IMR-90 (cell line): ENCODE data around the gene RMDN2. TPM values are rescaled to one million over a fixed set of nuclear protein-coding genes. Genes with fewer than 3 reads are reported as not detected.

Experiments used
- ATAC-seq: fragments of 200-7000 bp; cut with Tn5 transposase; 2 replicates; pipeline ENCODE4 v1.9.1; 2020; ENCODE audit warnings: low read depth, mild to moderate bottlenecking, moderate library complexity
- BruUV-seq: library from RNA; stranded (reverse); fragments of 400-500 nt; replicated peaks from 2 replicates; lab custom pipeline; 2021; lab: Mats Ljungman, UMichigan
- CTCF ChIA-PET: fragments of 300-600 bp; formaldehyde crosslinking; extraction: SDS; loops from one replicate; lab custom pipeline; 2021; ENCODE audit warnings: antibody characterized with exemption; lab: Yijun Ruan, JAX
- POLR2A ChIA-PET: fragments of 300-600 bp; sonication (Branson Sonifier 250); formaldehyde crosslinking; loops from one replicate; lab custom pipeline; 2022; ENCODE audit warnings: antibody characterized with exemption; ENCODE audit not compliant: unreplicated experiment; lab: Charles Lee
- DNase-seq: peaks from one replicate; pipeline ENCODE4 v3.0.0; 2013
- H2AFZ ChIP-seq: replicated peaks from 2 replicates; pipeline ENCODE3; 2013; ENCODE audit warnings: low read length, mild to moderate bottlenecking; ENCODE audit not compliant: poor library complexity
- H2AK5ac ChIP-seq: 2 replicates; pipeline ENCODE4 v1.6.1; 2013; ENCODE audit warnings: low read depth, low read length, inconsistent platforms
- H2AK9ac ChIP-seq: replicated peaks from 2 replicates; pipeline ENCODE3; 2013; ENCODE audit warnings: mild to moderate bottlenecking, low read depth, low read length, moderate library complexity; ENCODE audit not compliant: poor library complexity
- H2BK120ac ChIP-seq: 2 replicates; pipeline ENCODE4 v1.6.1; 2013; ENCODE audit warnings: low read depth, low read length, inconsistent platforms
- H2BK15ac ChIP-seq: 3 replicates; pipeline ENCODE4 v1.6.1; 2013; ENCODE audit warnings: low read depth, low read length, inconsistent platforms
- H2BK20ac ChIP-seq: 2 replicates; pipeline ENCODE4 v1.6.1; 2013; ENCODE audit warnings: low read depth, mild to moderate bottlenecking, inconsistent platforms, low read length, moderate library complexity
- H2BK5ac ChIP-seq: 2 replicates; pipeline ENCODE4 v1.6.1; 2013; ENCODE audit warnings: mild to moderate bottlenecking, low read depth, low read length, inconsistent platforms; ENCODE audit not compliant: poor library complexity, severe bottlenecking
- H3K14ac ChIP-seq: replicated peaks from 2 replicates; pipeline ENCODE4 v1.6.1; 2013; ENCODE audit warnings: low read depth, low read length, inconsistent platforms
- H3K18ac ChIP-seq: 2 replicates; pipeline ENCODE4 v1.6.1; 2013; ENCODE audit warnings: low read depth, low read length, control low read depth
- H3K23ac ChIP-seq: 2 replicates; pipeline ENCODE4 v1.6.1; 2013; ENCODE audit warnings: low read depth, low read length, inconsistent platforms
- H3K27ac ChIP-seq: 2 replicates; pipeline ENCODE4 v1.5.1; 2013; ENCODE audit warnings: mild to moderate bottlenecking, control low read depth, low read length; ENCODE audit not compliant: insufficient read depth
- H3K27me3 ChIP-seq: 2 replicates; pipeline ENCODE4 v1.6.1; 2013; ENCODE audit warnings: low read length; ENCODE audit not compliant: control insufficient read depth, insufficient read depth
- H3K36me3 ChIP-seq: 2 replicates; pipeline ENCODE4 v1.6.1; 2013; ENCODE audit warnings: low read length, mixed read lengths; ENCODE audit not compliant: control insufficient read depth, insufficient read depth
- H3K4ac ChIP-seq: 2 replicates; pipeline ENCODE4 v1.6.1; 2013; ENCODE audit warnings: low read depth, low read length, inconsistent platforms
- H3K4me1 ChIP-seq: 2 replicates; pipeline ENCODE4 v1.6.1; 2013; ENCODE audit warnings: low read length, mixed read lengths; ENCODE audit not compliant: control insufficient read depth, insufficient read depth
- H3K4me2 ChIP-seq: 2 replicates; pipeline ENCODE4 v1.6.1; 2013; ENCODE audit warnings: low read depth, mild to moderate bottlenecking, control low read depth, low read length, moderate library complexity
- H3K4me3 ChIP-seq: 2 replicates; pipeline ENCODE4 v1.5.1; 2013; ENCODE audit warnings: low read depth, mild to moderate bottlenecking, control low read depth, low read length, moderate library complexity; ENCODE audit not compliant: insufficient read depth
- H3K56ac ChIP-seq: 2 replicates; pipeline ENCODE4 v1.6.1; 2013; ENCODE audit warnings: low read length, inconsistent platforms; ENCODE audit not compliant: insufficient read depth; ENCODE audit errors: extremely low read depth
- H3K79me1 ChIP-seq, 2 experiments: 2 replicates each; pipeline ENCODE4 v1.6.1; 2013; ENCODE audit warnings: low read length in 2 of 2, inconsistent platforms in 1 of 2, low read depth in 1 of 2
- H3K9ac ChIP-seq: 2 replicates; pipeline ENCODE4 v1.6.1; 2013; ENCODE audit warnings: low read depth, low read length, control low read depth
- H3K9me1 ChIP-seq: 2 replicates; pipeline ENCODE4 v1.6.1; 2013; ENCODE audit warnings: low read length, inconsistent platforms; ENCODE audit not compliant: insufficient read depth
- H3K9me3 ChIP-seq: 2 replicates; pipeline ENCODE4 v1.6.1; 2013; ENCODE audit warnings: low read length; ENCODE audit not compliant: control insufficient read depth, insufficient read depth
- H4K20me1 ChIP-seq: 2 replicates; pipeline ENCODE4 v1.6.1; 2013; ENCODE audit warnings: low read length, inconsistent platforms; ENCODE audit not compliant: insufficient read depth
- H4K5ac ChIP-seq: 2 replicates; pipeline ENCODE4 v1.6.1; 2013; ENCODE audit warnings: mild to moderate bottlenecking, low read depth, low read length, control low read depth
- H4K8ac ChIP-seq, 2 experiments: 2 replicates each; pipeline ENCODE4 v1.6.1; 2013; ENCODE audit warnings: low read depth in 2 of 2, low read length in 2 of 2, control low read depth in 1 of 2, inconsistent platforms in 1 of 2
- H4K91ac ChIP-seq: 2 replicates; pipeline ENCODE4 v1.6.1; 2013; ENCODE audit warnings: low read depth, low read length, inconsistent platforms; ENCODE audit not compliant: insufficient read depth
- CEBPB ChIP-seq: IDR thresholded peaks from 2 replicates; pipeline ENCODE4 v1.6.1; 2012; ENCODE audit warnings: low read depth, low read length, improper control_type of control experiment
- CHD1 ChIP-seq: IDR thresholded peaks from 2 replicates; pipeline ENCODE4 v1.6.1; 2012; ENCODE audit warnings: low read depth, low read length, improper control_type of control experiment
- FOS ChIP-seq: fragments of 150-350 bp; IDR thresholded peaks from 2 replicates; pipeline ENCODE4 v1.6.1; 2016; ENCODE audit warnings: low read depth, low read length
- MAFK ChIP-seq: IDR thresholded peaks from 2 replicates; pipeline ENCODE4 v1.6.1; 2012; ENCODE audit warnings: low read depth, low read length, improper control_type of control experiment
- MAZ ChIP-seq: IDR thresholded peaks from 2 replicates; pipeline ENCODE4 v1.6.1; 2012; ENCODE audit warnings: low read depth, mild to moderate bottlenecking, low read length, improper control_type of control experiment, moderate library complexity, borderline replicate concordance
- MXI1 ChIP-seq: IDR thresholded peaks from 2 replicates; pipeline ENCODE4 v1.6.1; 2012; ENCODE audit warnings: low read depth, mild to moderate bottlenecking, low read length, moderate library complexity, borderline replicate concordance
- POLR2A ChIP-seq: IDR thresholded peaks from 2 replicates; pipeline ENCODE4 v1.6.1; 2012; ENCODE audit warnings: mild to moderate bottlenecking, low read depth, low read length
- RFX5 ChIP-seq: IDR thresholded peaks from 2 replicates; pipeline ENCODE4 v1.8.0; 2012; ENCODE audit warnings: low read depth, mild to moderate bottlenecking, low read length, moderate library complexity
- WGBS, 2 experiments: methylation state at CpG; one replicate each; pipeline versions ENCODE4 v1.1.5 to v1.1.7; 2013; ENCODE audit warnings: missing lambda C conversion rate in 2 of 2; ENCODE audit not compliant: insufficient read length in 1 of 2; ENCODE audit errors: extremely low coverage in 2 of 2; 5-methylcytosine and 5-hydroxymethylcytosine counted together
- dilution Hi-C: fragments of 300-500 bp; cut with HindIII; formaldehyde crosslinking; loops from one replicate; pipeline ENCODE4 v1.14.3; 2018; ENCODE audit warnings: low sequenced_read_pairs; ENCODE audit not compliant: unreplicated experiment
- in situ Hi-C: fragments of 300-500 bp; cut with MboI; formaldehyde crosslinking; loops from 3 replicates; pipeline ENCODE4 v1.14.3; 2019; ENCODE audit warnings: low sequenced_read_pairs, inconsistent platforms, mixed read lengths
- intact Hi-C: fragments of 100-400 bp; cut with micrococcal nuclease; formaldehyde crosslinking; loops from 2 replicates; pipeline ENCODE4 v1.10.0; 2022
- polyA plus RNA-seq, 3 experiments: library from polyadenylated mRNA; depleted of rRNA; stranded (reverse); fragments of >200 nt; gene quantifications; 2 replicates each; pipeline ENCODE4 v1.2.3, GENCODE V29; 2012; ENCODE audit warnings: low replicate concordance in 1 of 3
- total RNA-seq: library from RNA; depleted of rRNA; stranded (reverse); fragments of >200 nt; gene quantifications from 2 replicates; pipeline ENCODE4 v1.2.3, GENCODE V29; 2012
- TF ChIP-seq, protein P1 (sequence below): fragments of 150-350 bp; IDR thresholded peaks from 2 replicates; pipeline ENCODE4 v1.6.1; 2016; ENCODE audit warnings: low read depth, mild to moderate bottlenecking, low read length, moderate library complexity, borderline replicate concordance
- TF ChIP-seq, protein P2 (sequence below): conservative IDR thresholded peaks from 2 replicates; pipeline ENCODE4 v1.5.1; 2012; ENCODE audit warnings: mild to moderate bottlenecking, low read depth, low read length, improper control_type of control experiment
- TF ChIP-seq, protein P3 (sequence below): fragments of 150-350 bp; IDR thresholded peaks from 2 replicates; pipeline ENCODE4 v1.6.1; 2017; ENCODE audit warnings: mild to moderate bottlenecking, antibody characterized with exemption, low read length, low read depth

Gene RMDN2
- total and polyA plus RNA-seq, 2 of the 4 experiments (the other 2 are of a cell fraction), result 2.3 to 3.0 TPM

DNA sequence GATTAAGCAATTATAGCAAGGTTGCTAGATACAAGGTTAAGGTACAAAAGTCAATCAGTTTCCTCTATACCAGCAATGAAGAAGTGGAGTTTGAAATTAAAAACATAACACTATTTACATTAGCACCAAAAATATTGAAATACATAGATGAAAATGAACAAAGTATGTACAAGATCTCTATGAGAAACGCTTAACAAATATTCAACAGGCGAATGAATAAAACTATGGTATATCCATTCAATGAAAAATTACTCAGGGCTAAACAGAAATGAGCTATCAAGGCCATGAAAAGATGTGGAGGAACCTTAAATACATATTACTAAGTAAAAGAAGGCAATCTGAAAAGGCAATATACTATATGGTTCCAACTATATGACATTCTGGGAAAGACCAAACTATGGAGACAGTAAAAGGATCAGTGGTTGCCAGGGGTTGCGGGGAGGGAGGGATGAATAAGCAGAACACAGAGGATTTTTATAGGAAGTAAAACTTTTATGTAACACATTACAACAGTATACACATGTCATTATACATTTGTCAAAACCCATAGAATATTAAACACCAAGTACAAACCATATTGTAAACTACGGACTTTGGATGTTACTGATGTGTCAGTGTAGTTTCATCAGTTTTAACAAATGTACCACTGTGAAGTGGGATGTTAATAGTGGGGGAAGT, 62.1 kb downstream of the RMDN2 start:
- in situ Hi-C loops (no loop called here), intact Hi-C loops (loop anchor here (10.0 kb wide), 1 partner anchor 518 kb away; no protein-coding TSS in a partner anchor), dilution Hi-C loops (no loop called here)
- no CpG with 5 or more reads among the region's 4 CpGs for WGBS, 2 experiments
- H3K4me3 ChIP-seq, result no peak overlapping the region
- no peak overlapping the region for H4K8ac ChIP-seq
- no peak overlapping the region for H3K9ac ChIP-seq
- no peak overlapping the region for H3K14ac ChIP-seq
- H3K56ac ChIP-seq, result no peak overlapping the region
- no peak overlapping the region for H2BK20ac ChIP-seq
- H3K9me3 ChIP-seq, result no peaks in the 10 kb centered on the region
- H2AFZ ChIP-seq, result no peak overlapping the region
- no peaks in the 10 kb centered on the region for H3K36me3 ChIP-seq
- H2BK5ac ChIP-seq, result no peak overlapping the region
- H4K20me1 ChIP-seq, result no peaks in the 10 kb centered on the region
- no peak for ATAC-seq
- H3K27me3 ChIP-seq, result no peaks in the 10 kb centered on the region
- TF ChIP-seq, protein P1, sequence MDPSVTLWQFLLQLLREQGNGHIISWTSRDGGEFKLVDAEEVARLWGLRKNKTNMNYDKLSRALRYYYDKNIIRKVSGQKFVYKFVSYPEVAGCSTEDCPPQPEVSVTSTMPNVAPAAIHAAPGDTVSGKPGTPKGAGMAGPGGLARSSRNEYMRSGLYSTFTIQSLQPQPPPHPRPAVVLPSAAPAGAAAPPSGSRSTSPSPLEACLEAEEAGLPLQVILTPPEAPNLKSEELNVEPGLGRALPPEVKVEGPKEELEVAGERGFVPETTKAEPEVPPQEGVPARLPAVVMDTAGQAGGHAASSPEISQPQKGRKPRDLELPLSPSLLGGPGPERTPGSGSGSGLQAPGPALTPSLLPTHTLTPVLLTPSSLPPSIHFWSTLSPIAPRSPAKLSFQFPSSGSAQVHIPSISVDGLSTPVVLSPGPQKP, result no peak
- TF ChIP-seq FOS (no peak), RFX5 (no peak), POLR2A (no peak), CHD1 (no peak), MXI1 (no peak), MAFK (no peak), MAZ (no peak), CEBPB (no peak)
- TF ChIP-seq, protein P2, sequence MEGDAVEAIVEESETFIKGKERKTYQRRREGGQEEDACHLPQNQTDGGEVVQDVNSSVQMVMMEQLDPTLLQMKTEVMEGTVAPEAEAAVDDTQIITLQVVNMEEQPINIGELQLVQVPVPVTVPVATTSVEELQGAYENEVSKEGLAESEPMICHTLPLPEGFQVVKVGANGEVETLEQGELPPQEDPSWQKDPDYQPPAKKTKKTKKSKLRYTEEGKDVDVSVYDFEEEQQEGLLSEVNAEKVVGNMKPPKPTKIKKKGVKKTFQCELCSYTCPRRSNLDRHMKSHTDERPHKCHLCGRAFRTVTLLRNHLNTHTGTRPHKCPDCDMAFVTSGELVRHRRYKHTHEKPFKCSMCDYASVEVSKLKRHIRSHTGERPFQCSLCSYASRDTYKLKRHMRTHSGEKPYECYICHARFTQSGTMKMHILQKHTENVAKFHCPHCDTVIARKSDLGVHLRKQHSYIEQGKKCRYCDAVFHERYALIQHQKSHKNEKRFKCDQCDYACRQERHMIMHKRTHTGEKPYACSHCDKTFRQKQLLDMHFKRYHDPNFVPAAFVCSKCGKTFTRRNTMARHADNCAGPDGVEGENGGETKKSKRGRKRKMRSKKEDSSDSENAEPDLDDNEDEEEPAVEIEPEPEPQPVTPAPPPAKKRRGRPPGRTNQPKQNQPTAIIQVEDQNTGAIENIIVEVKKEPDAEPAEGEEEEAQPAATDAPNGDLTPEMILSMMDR, result no peak
- TF ChIP-seq, protein P3, sequence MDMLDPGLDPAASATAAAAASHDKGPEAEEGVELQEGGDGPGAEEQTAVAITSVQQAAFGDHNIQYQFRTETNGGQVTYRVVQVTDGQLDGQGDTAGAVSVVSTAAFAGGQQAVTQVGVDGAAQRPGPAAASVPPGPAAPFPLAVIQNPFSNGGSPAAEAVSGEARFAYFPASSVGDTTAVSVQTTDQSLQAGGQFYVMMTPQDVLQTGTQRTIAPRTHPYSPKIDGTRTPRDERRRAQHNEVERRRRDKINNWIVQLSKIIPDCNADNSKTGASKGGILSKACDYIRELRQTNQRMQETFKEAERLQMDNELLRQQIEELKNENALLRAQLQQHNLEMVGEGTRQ, result no peak
- no peak overlapping the region for H2BK120ac ChIP-seq
- no peak overlapping the region for H2AK5ac ChIP-seq
- H3K4me1 ChIP-seq, result peaks cover 2% of the 10 kb centered on the region; the same call in 1 of the 2 replicates
- H3K18ac ChIP-seq, result no peak overlapping the region
- no peak overlapping the region for H2AK9ac ChIP-seq
- ChIA-PET CTCF (no interaction called here), POLR2A (no interaction called here)
- no peak overlapping the region for H3K4ac ChIP-seq
- no peaks in the 10 kb centered on the region for H3K9me1 ChIP-seq
- H3K79me1 ChIP-seq, result no peaks in the 10 kb centered on the region
- H3K27ac ChIP-seq, result no peak overlapping the region
- no peak overlapping the region for H4K5ac ChIP-seq
- no peak overlapping the region for H4K91ac ChIP-seq
- no peak overlapping the region for H3K23ac ChIP-seq
- H3K4me2 ChIP-seq, result no peak overlapping the region
- DNase-seq, result no peak
- no peak overlapping the region for H2BK15ac ChIP-seq
- no TSS peak for BruUV-seq
